ENCODE results near the gene SLC1A7.
A peak's percentile ranks its signal among the peaks of the same experiment; 100 is the strongest.

Gene SLC1A7

GRCh38 chr1:53061123-53061858 lies 81.1 kb downstream of the SLC1A7 start:
- peak overlapping the region; percentile 37; the same call in 1 of the 2 replicates for H3K27ac ChIP-seq
- no peak for TF ChIP-seq CTCF (conservative IDR thresholded peaks at IDR 0.05)

GRCh38 chr1:53060579-53060978 lies 81.9 kb downstream of the SLC1A7 start:
- TF ChIP-seq CTCF (conservative IDR thresholded peaks at IDR 0.05) = no peak
- no peak overlapping the region for H3K27ac ChIP-seq

GRCh38 chr1:53057127-53057526 lies 85.3 kb downstream of the SLC1A7 start:
- H3K27ac ChIP-seq = no peak overlapping the region
- TF ChIP-seq CTCF (conservative IDR thresholded peaks at IDR 0.05) = no peak

- TF ChIP-seq CTCF (conservative IDR thresholded peaks at IDR 0.05) = no peak
- H3K27ac ChIP-seq = peak overlapping the region; percentile 79
These were observed 90.8 kb downstream of the SLC1A7 start for GRCh38 chr1:53051676-53052075.

- TF ChIP-seq CTCF (conservative IDR thresholded peaks at IDR 0.05) = no peak
- H3K27ac ChIP-seq = no peak overlapping the region
These were observed 92.1 kb downstream of the SLC1A7 start for GRCh38 chr1:53050310-53050709.

GRCh38 chr1:53049574-53049967 lies 92.9 kb downstream of the SLC1A7 start:
- no peak overlapping the region for H3K27ac ChIP-seq
- TF ChIP-seq CTCF (conservative IDR thresholded peaks at IDR 0.05) = no peak

- TF ChIP-seq CTCF (conservative IDR thresholded peaks at IDR 0.05) = no peak
- no peak overlapping the region for H3K27ac ChIP-seq
These were observed 93.4 kb downstream of the SLC1A7 start for GRCh38 chr1:53048960-53049573.
